ENCODE data around the gene BCL2.

GRCh38 chr18:63083020-63083531 is 236.5 kb downstream of the BCL2 start:
- no peak for TF ChIP-seq CTCF (IDR thresholded peaks at IDR 0.05)
- TF ChIP-seq POLR2A (IDR thresholded peaks at IDR 0.05) = no peak
- TF ChIP-seq EP300 (IDR thresholded peaks at IDR 0.05) = no peak

All from ovary (tissue), 3 donors.